Measurements from ENCODE around the gene FOSL1. TPM values are rescaled to one million over a fixed set of nuclear protein-coding genes. Genes with fewer than 3 reads are reported as not detected.

The FOSL1 gene
- total and polyA plus RNA-seq, 2 of the 13 experiments (the other 11 are each of a cell fraction or from before 2014, with no cell fraction given) = 4.0 to 4.1 TPM

- TF ChIP-seq, protein P1, sequence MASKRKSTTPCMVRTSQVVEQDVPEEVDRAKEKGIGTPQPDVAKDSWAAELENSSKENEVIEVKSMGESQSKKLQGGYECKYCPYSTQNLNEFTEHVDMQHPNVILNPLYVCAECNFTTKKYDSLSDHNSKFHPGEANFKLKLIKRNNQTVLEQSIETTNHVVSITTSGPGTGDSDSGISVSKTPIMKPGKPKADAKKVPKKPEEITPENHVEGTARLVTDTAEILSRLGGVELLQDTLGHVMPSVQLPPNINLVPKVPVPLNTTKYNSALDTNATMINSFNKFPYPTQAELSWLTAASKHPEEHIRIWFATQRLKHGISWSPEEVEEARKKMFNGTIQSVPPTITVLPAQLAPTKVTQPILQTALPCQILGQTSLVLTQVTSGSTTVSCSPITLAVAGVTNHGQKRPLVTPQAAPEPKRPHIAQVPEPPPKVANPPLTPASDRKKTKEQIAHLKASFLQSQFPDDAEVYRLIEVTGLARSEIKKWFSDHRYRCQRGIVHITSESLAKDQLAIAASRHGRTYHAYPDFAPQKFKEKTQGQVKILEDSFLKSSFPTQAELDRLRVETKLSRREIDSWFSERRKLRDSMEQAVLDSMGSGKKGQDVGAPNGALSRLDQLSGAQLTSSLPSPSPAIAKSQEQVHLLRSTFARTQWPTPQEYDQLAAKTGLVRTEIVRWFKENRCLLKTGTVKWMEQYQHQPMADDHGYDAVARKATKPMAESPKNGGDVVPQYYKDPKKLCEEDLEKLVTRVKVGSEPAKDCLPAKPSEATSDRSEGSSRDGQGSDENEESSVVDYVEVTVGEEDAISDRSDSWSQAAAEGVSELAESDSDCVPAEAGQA (IDR thresholded peaks at IDR 0.05; ENCODE audit: low read depth) = 0 out of 2 replicates have a peak, but pooled peaks have one; percentile 56
- TF ChIP-seq, protein P1 (CRISPR knock-in tag; IDR thresholded peaks at IDR 0.05; ENCODE audit: borderline replicate concordance) = 0 out of 2 replicates have a peak, but pooled peaks have one; percentile 21
- peak; percentile 72 for TF ChIP-seq ZNF772 (CRISPR knock-in tag; IDR thresholded peaks at IDR 0.05)
- TF ChIP-seq POLR2A (IDR thresholded peaks at IDR 0.05; ENCODE audit: insufficient read depth in 1 of 2, low read depth in 2 of 2, low read length in 2 of 2) = peak in 1 of 2 experiments; percentile 52; a peak in 1 of 4 replicates
- TF ChIP-seq ARNTL (CRISPR knock-in tag; IDR thresholded peaks at IDR 0.05) = peak; percentile 19; the same call in 1 of the 2 replicates
- TF ChIP-seq ZXDC (CRISPR knock-in tag; IDR thresholded peaks at IDR 0.05) = no peak
- TF ChIP-seq TP53 (CRISPR knock-in tag; conservative IDR thresholded peaks at IDR 0.05) = 0 out of 2 replicates have a peak, but pooled peaks have one; percentile 27
- peak; percentile 95 for TF ChIP-seq ZNF777 (CRISPR knock-in tag; IDR thresholded peaks at IDR 0.05)
- peak; percentile 80 for TF ChIP-seq SKI (IDR thresholded peaks at IDR 0.05; ENCODE audit: partially characterized antibody)
- peak; percentile 90; the same call in 1 of the 2 replicates for TF ChIP-seq CBX5 (CRISPR knock-in tag; IDR thresholded peaks at IDR 0.05; ENCODE audit: borderline replicate concordance)
- TF ChIP-seq TAF1 (CRISPR knock-in tag; IDR thresholded peaks at IDR 0.05) = peak; percentile 75
- TF ChIP-seq MYPOP (CRISPR knock-in tag; IDR thresholded peaks at IDR 0.05) = peak; percentile 74
- TF ChIP-seq, protein P2, sequence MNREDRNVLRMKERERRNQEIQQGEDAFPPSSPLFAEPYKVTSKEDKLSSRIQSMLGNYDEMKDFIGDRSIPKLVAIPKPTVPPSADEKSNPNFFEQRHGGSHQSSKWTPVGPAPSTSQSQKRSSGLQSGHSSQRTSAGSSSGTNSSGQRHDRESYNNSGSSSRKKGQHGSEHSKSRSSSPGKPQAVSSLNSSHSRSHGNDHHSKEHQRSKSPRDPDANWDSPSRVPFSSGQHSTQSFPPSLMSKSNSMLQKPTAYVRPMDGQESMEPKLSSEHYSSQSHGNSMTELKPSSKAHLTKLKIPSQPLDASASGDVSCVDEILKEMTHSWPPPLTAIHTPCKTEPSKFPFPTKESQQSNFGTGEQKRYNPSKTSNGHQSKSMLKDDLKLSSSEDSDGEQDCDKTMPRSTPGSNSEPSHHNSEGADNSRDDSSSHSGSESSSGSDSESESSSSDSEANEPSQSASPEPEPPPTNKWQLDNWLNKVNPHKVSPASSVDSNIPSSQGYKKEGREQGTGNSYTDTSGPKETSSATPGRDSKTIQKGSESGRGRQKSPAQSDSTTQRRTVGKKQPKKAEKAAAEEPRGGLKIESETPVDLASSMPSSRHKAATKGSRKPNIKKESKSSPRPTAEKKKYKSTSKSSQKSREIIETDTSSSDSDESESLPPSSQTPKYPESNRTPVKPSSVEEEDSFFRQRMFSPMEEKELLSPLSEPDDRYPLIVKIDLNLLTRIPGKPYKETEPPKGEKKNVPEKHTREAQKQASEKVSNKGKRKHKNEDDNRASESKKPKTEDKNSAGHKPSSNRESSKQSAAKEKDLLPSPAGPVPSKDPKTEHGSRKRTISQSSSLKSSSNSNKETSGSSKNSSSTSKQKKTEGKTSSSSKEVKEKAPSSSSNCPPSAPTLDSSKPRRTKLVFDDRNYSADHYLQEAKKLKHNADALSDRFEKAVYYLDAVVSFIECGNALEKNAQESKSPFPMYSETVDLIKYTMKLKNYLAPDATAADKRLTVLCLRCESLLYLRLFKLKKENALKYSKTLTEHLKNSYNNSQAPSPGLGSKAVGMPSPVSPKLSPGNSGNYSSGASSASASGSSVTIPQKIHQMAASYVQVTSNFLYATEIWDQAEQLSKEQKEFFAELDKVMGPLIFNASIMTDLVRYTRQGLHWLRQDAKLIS (CRISPR knock-in tag; IDR thresholded peaks at IDR 0.05) = 0 out of 2 replicates have a peak, but pooled peaks have one; percentile 23
- TF ChIP-seq ZSCAN29 (CRISPR knock-in tag; conservative IDR thresholded peaks at IDR 0.05) = 0 out of 2 replicates have a peak, but pooled peaks have one; percentile 4
Observed at GRCh38 chr11:65860278-65861164, 39.7 kb downstream of the FOSL1 start, which contains the start of gene MUS81 (continued).
